ENCODE data around the gene GSX1.
A peak's percentile ranks its signal among the peaks of the same experiment; 100 is the strongest.
"Not testable (repeated sequence)": the region's sequence is repeated elsewhere in the genome, so short reads cannot be mapped to it uniquely, and the experiment has no call there.

The GSX1 gene

GRCh38 chr13:27813826-27814225 lies 21.5 kb downstream of the GSX1 start:
- Mint-ChIP-seq H3K27ac (no peak overlapping the region), H3K4me1 (no peaks in the 10 kb centered on the region), H3K27me3 (peaks cover 20% of the 10 kb centered on the region), H3K4me3 (no peak overlapping the region), H3K9me3 (no peaks in the 10 kb centered on the region), H3K36me3 (no peaks in the 10 kb centered on the region)

GRCh38 chr13:27817832-27818231 lies 25.5 kb downstream of the GSX1 start:
- H3K27me3 Mint-ChIP-seq, result peaks cover 33% of the 10 kb centered on the region
- not testable (repeated sequence) for H3K4me1 Mint-ChIP-seq, H3K4me3 Mint-ChIP-seq, H3K9me3 Mint-ChIP-seq, H3K27ac Mint-ChIP-seq, H3K36me3 Mint-ChIP-seq

GRCh38 chr13:27820524-27821482 lies 28.5 kb downstream of the GSX1 start:
- no peak overlapping the region for H3K27ac Mint-ChIP-seq
- H3K36me3 Mint-ChIP-seq, result no peaks in the 10 kb centered on the region
- peaks cover 41% of the 10 kb centered on the region for H3K27me3 Mint-ChIP-seq
- H3K4me1 Mint-ChIP-seq, result no peaks in the 10 kb centered on the region
- H3K4me3 Mint-ChIP-seq, result no peak overlapping the region
- H3K9me3 Mint-ChIP-seq, result no peaks in the 10 kb centered on the region

GRCh38 chr13:27821566-27821965 lies 29.3 kb downstream of the GSX1 start:
- Mint-ChIP-seq H3K27ac (no peak overlapping the region), H3K4me3 (no peak overlapping the region), H3K4me1 (peaks cover 5% of the 10 kb centered on the region), H3K9me3 (no peaks in the 10 kb centered on the region), H3K27me3 (peaks cover 43% of the 10 kb centered on the region), H3K36me3 (no peaks in the 10 kb centered on the region)

GRCh38 chr13:27822258-27822872 lies 30.1 kb downstream of the GSX1 start:
- Mint-ChIP-seq H3K4me3 (no peak overlapping the region), H3K27ac (no peak overlapping the region), H3K36me3 (no peaks in the 10 kb centered on the region), H3K27me3 (peaks cover 48% of the 10 kb centered on the region), H3K4me1 (peaks cover 8% of the 10 kb centered on the region), H3K9me3 (no peaks in the 10 kb centered on the region)

GRCh38 chr13:27822873-27823311 lies 30.6 kb downstream of the GSX1 start:
- H3K4me3 Mint-ChIP-seq, result no peak overlapping the region
- H3K36me3 Mint-ChIP-seq, result no peaks in the 10 kb centered on the region

GRCh38 chr13:27824121-27824520 lies 31.8 kb downstream of the GSX1 start:
- Mint-ChIP-seq H3K9me3 (no peaks in the 10 kb centered on the region), H3K27me3 (peaks cover 50% of the 10 kb centered on the region), H3K4me1 (peaks cover 8% of the 10 kb centered on the region), H3K4me3 (no peak overlapping the region), H3K36me3 (no peaks in the 10 kb centered on the region), H3K27ac (no peak overlapping the region)

More at GRCh38 chr13:27822873-27823311, 30.6 kb downstream of the GSX1 start:
- Mint-ChIP-seq H3K9me3 (no peaks in the 10 kb centered on the region), H3K27ac (no peak overlapping the region), H3K4me1 (peaks cover 8% of the 10 kb centered on the region), H3K27me3 (peaks cover 48% of the 10 kb centered on the region)

- no peak overlapping the region for H3K4me3 Mint-ChIP-seq
- peaks cover 8% of the 10 kb centered on the region for H3K4me1 Mint-ChIP-seq
- H3K27me3 Mint-ChIP-seq, result peaks cover 48% of the 10 kb centered on the region
- no peaks in the 10 kb centered on the region for H3K36me3 Mint-ChIP-seq
- no peak overlapping the region for H3K27ac Mint-ChIP-seq
- H3K9me3 Mint-ChIP-seq, result no peaks in the 10 kb centered on the region
These were observed 32.8 kb downstream of the GSX1 start for GRCh38 chr13:27825072-27825471.

- peaks cover 51% of the 10 kb centered on the region for H3K27me3 Mint-ChIP-seq
- H3K36me3 Mint-ChIP-seq, result no peaks in the 10 kb centered on the region
- H3K9me3 Mint-ChIP-seq, result no peaks in the 10 kb centered on the region
- no peak overlapping the region for H3K4me3 Mint-ChIP-seq
- peaks cover 13% of the 10 kb centered on the region for H3K4me1 Mint-ChIP-seq
- H3K27ac Mint-ChIP-seq, result no peak overlapping the region
These were observed 34.4 kb downstream of the GSX1 start for GRCh38 chr13:27826379-27827353.

- Mint-ChIP-seq H3K27me3 (peaks cover 54% of the 10 kb centered on the region), H3K4me3 (no peak overlapping the region)
These were observed 35.4 kb downstream of the GSX1 start for GRCh38 chr13:27827646-27828045.

GRCh38 chr13:27830010-27830409 lies 37.7 kb downstream of the GSX1 start:
- H3K4me1 Mint-ChIP-seq, result peaks cover 13% of the 10 kb centered on the region
- peak overlapping the region; percentile 30 for H3K4me3 Mint-ChIP-seq
- H3K27ac Mint-ChIP-seq, result no peak overlapping the region
- H3K9me3 Mint-ChIP-seq, result no peaks in the 10 kb centered on the region
- H3K36me3 Mint-ChIP-seq, result no peaks in the 10 kb centered on the region
- peaks cover 51% of the 10 kb centered on the region for H3K27me3 Mint-ChIP-seq

More at GRCh38 chr13:27827646-27828045, 35.4 kb downstream of the GSX1 start:
- Mint-ChIP-seq H3K9me3 (no peaks in the 10 kb centered on the region), H3K4me1 (peaks cover 13% of the 10 kb centered on the region), H3K36me3 (no peaks in the 10 kb centered on the region), H3K27ac (no peak overlapping the region)

- Mint-ChIP-seq H3K4me1 (peaks cover 5% of the 10 kb centered on the region), H3K4me3 (no peak overlapping the region), H3K9me3 (no peaks in the 10 kb centered on the region), H3K27me3 (peaks cover 38% of the 10 kb centered on the region), H3K27ac (no peak overlapping the region), H3K36me3 (no peaks in the 10 kb centered on the region)
These were observed 40.9 kb downstream of the GSX1 start for GRCh38 chr13:27833206-27833605.

- no peaks in the 10 kb centered on the region for H3K9me3 Mint-ChIP-seq
- H3K4me1 Mint-ChIP-seq, result peaks cover 5% of the 10 kb centered on the region
- no peak overlapping the region for H3K27ac Mint-ChIP-seq
- H3K27me3 Mint-ChIP-seq, result peaks cover 40% of the 10 kb centered on the region
- H3K36me3 Mint-ChIP-seq, result no peaks in the 10 kb centered on the region
- no peak overlapping the region for H3K4me3 Mint-ChIP-seq
These were observed 41.8 kb downstream of the GSX1 start for GRCh38 chr13:27834095-27834494.

GRCh38 chr13:27835799-27836198 lies 43.5 kb downstream of the GSX1 start:
- Mint-ChIP-seq H3K27me3 (peaks cover 38% of the 10 kb centered on the region), H3K27ac (no peak overlapping the region), H3K4me3 (no peak overlapping the region), H3K4me1 (no peaks in the 10 kb centered on the region), H3K36me3 (no peaks in the 10 kb centered on the region), H3K9me3 (no peaks in the 10 kb centered on the region)

GRCh38 chr13:27839809-27840467 lies 47.7 kb downstream of the GSX1 start:
- Mint-ChIP-seq H3K9me3 (no peaks in the 10 kb centered on the region), H3K27me3 (peaks cover 39% of the 10 kb centered on the region)

More at GRCh38 chr13:27839809-27840467, 47.7 kb downstream of the GSX1 start:
- no peaks in the 10 kb centered on the region for H3K4me1 Mint-ChIP-seq
- no peak overlapping the region for H3K4me3 Mint-ChIP-seq
- no peak overlapping the region for H3K27ac Mint-ChIP-seq
- no peaks in the 10 kb centered on the region for H3K36me3 Mint-ChIP-seq

All from activated naive CD4-positive, alpha-beta T cell treated with anti-CD3 and anti-CD28 coated beads, Interleukin-2, amount 50 U/mL, for 24 hours (primary cell).